H1 (cell line): ENCODE data around the gene ASB8. TPM values are rescaled to one million over a fixed set of nuclear protein-coding genes. Genes with fewer than 3 reads are reported as not detected.
A peak's percentile ranks its signal among the peaks of the same experiment; 100 is the strongest.

ENCODE experiments used
- CTCF ChIA-PET: fragments of 300-600 bp; sonication (Branson Sonifier 250); formaldehyde crosslinking; loops from one replicate; lab custom pipeline; 2021; ENCODE audit not compliant: partially characterized antibody; lab: Charles Lee
- POLR2A ChIA-PET: fragments of 300-600 bp; sonication (Branson Sonifier 250); formaldehyde crosslinking; loops from one replicate; lab custom pipeline; 2021; ENCODE audit warnings: inconsistent platforms; ENCODE audit not compliant: partially characterized antibody; lab: Charles Lee
- DNase-seq, 2 experiments: peaks; one replicate each; pipeline versions ENCODE4 v3.0.0 to v3.0.0-alpha.2; 2010 to 2022; ENCODE audit warnings: low spot score in 2 of 2, low read depth in 1 of 2, mixed read lengths in 1 of 2
- FAIRE-seq: peaks from 2 replicates; lab custom pipeline; 2011; peaks lifted over from hg19 to GRCh38; lab: Jason Lieb, UNC
- H2AFZ ChIP-seq: 2 replicates; pipeline ENCODE4 v1.8.1; 2012; ENCODE audit warnings: low read length, inconsistent platforms
- H2AK5ac ChIP-seq: 2 replicates; pipeline ENCODE4 v1.6.1; 2013; ENCODE audit warnings: low read depth, low read length
- H2BK120ac ChIP-seq: replicated peaks from 2 replicates; pipeline ENCODE3; 2013; ENCODE audit warnings: low read depth, low read length, inconsistent platforms
- H2BK12ac ChIP-seq: 2 replicates; pipeline ENCODE4 v1.6.1; 2013; ENCODE audit warnings: low read depth, low read length
- H2BK15ac ChIP-seq: 2 replicates; pipeline ENCODE4 v1.6.1; 2013; ENCODE audit warnings: low read length
- H2BK20ac ChIP-seq: 2 replicates; pipeline ENCODE4 v1.6.1; 2013; ENCODE audit warnings: low read length
- H2BK5ac ChIP-seq: 2 replicates; pipeline ENCODE4 v1.6.1; 2013; ENCODE audit warnings: low read depth, low read length
- H3K14ac ChIP-seq: 2 replicates; pipeline ENCODE4 v1.6.1; 2013; ENCODE audit warnings: inconsistent platforms; ENCODE audit not compliant: insufficient read length
- H3K18ac ChIP-seq: 2 replicates; pipeline ENCODE4 v1.6.1; 2013; ENCODE audit warnings: low read length; ENCODE audit errors: extremely low read depth
- H3K23ac ChIP-seq: 2 replicates; pipeline ENCODE4 v1.6.1; 2013; ENCODE audit warnings: inconsistent platforms; ENCODE audit not compliant: insufficient read length
- H3K23me2 ChIP-seq: 2 replicates; pipeline ENCODE4 v1.6.1; 2013; ENCODE audit warnings: low read depth, low read length
- H3K27ac ChIP-seq: 2 replicates; pipeline ENCODE4 v1.6.1; 2011; ENCODE audit warnings: low read depth, low read length, inconsistent platforms
- H3K27me3 ChIP-seq, 4 experiments: replicated peaks in 1 of 4; 1 replicate in 1 of 4; 2 replicates in 3 of 4; pipeline versions ENCODE4 v1.6.1 to v1.8.1; 2011 to 2013; ENCODE audit warnings: low read length in 3 of 4, mild to moderate bottlenecking in 3 of 4, inconsistent platforms in 2 of 4, mixed read lengths in 2 of 4, moderate library complexity in 1 of 4; ENCODE audit not compliant: control insufficient read depth in 3 of 4, insufficient read depth in 3 of 4; ENCODE audit errors: extremely low read depth in 1 of 4
- H3K36me3 ChIP-seq, 4 experiments: 2 replicates each; pipeline versions ENCODE4 v1.6.1 to v1.8.1; 2011 to 2013; ENCODE audit warnings: mild to moderate bottlenecking in 4 of 4, low read length in 3 of 4, moderate library complexity in 2 of 4, control low read depth in 1 of 4, inconsistent platforms in 1 of 4; ENCODE audit not compliant: insufficient read depth in 4 of 4, control insufficient read depth in 2 of 4
- H3K4ac ChIP-seq: replicated peaks from 2 replicates; pipeline ENCODE3; 2013; ENCODE audit warnings: low read length, low read depth, mixed read lengths, inconsistent platforms; ENCODE audit not compliant: insufficient read length
- H3K4me1 ChIP-seq, 4 experiments: replicated peaks in 1 of 4; 1 replicate in 1 of 4; 2 replicates in 3 of 4; pipeline versions ENCODE4 v1.6.1 to v1.8.1; 2011 to 2013; ENCODE audit warnings: low read length in 3 of 4, inconsistent platforms in 2 of 4, mixed read lengths in 1 of 4; ENCODE audit not compliant: insufficient read depth in 4 of 4, control insufficient read depth in 3 of 4
- H3K4me2 ChIP-seq, 2 experiments: 2 replicates each; pipeline versions ENCODE4 v1.6.1 to v1.8.1; 2011 to 2013; ENCODE audit warnings: low read depth in 2 of 2, low read length in 2 of 2, control low read depth in 1 of 2, inconsistent platforms in 1 of 2, mild to moderate bottlenecking in 1 of 2; ENCODE audit not compliant: insufficient read depth in 1 of 2
- H3K4me3 ChIP-seq, 4 experiments: fragments of 200-600, 300-600 bp in 1 of 4; sonication (generic), shearing (Covaris generic), sonication (Bioruptor Twin) in 1 of 4; 2 replicates each; pipeline versions ENCODE4 v1.5.1 to v1.8.1; 2011 to 2016; ENCODE audit warnings: low read length in 4 of 4, low read depth in 3 of 4, control low read depth in 2 of 4, inconsistent platforms in 2 of 4, mild to moderate bottlenecking in 2 of 4, mixed read lengths in 1 of 4, moderate library complexity in 1 of 4; ENCODE audit not compliant: insufficient read depth in 2 of 4; ENCODE audit errors: extremely low read depth in 1 of 4
- H3K56ac ChIP-seq: replicated peaks from 2 replicates; pipeline ENCODE3; 2013; ENCODE audit warnings: low read depth, mild to moderate bottlenecking, mixed read lengths, low read length, inconsistent platforms; ENCODE audit not compliant: insufficient read length
- H3K79me1 ChIP-seq: 2 replicates; pipeline ENCODE4 v1.6.1; 2013; ENCODE audit warnings: low read depth, low read length, control low read depth
- H3K79me2 ChIP-seq, 2 experiments: 2 replicates each; pipeline versions ENCODE4 v1.6.1 to v1.8.1; 2012 to 2013; ENCODE audit warnings: low read length in 2 of 2, mild to moderate bottlenecking in 2 of 2, inconsistent platforms in 1 of 2; ENCODE audit not compliant: insufficient read depth in 2 of 2, control insufficient read depth in 1 of 2
- H3K9ac ChIP-seq, 4 experiments: replicated peaks in 1 of 4; 1 replicate in 1 of 4; 2 replicates in 3 of 4; pipeline versions ENCODE4 v1.6.1 to v1.8.1; 2011 to 2013; ENCODE audit warnings: low read depth in 3 of 4, low read length in 3 of 4, control low read depth in 2 of 4, mild to moderate bottlenecking in 2 of 4, moderate library complexity in 2 of 4, inconsistent platforms in 1 of 4; ENCODE audit errors: extremely low read depth in 1 of 4
- H3K9me3 ChIP-seq, 2 experiments: 2 replicates each; pipeline versions ENCODE4 v1.6.1 to v1.8.1; 2012 to 2013; ENCODE audit warnings: mild to moderate bottlenecking in 2 of 2, moderate library complexity in 2 of 2, control low read depth in 1 of 2, inconsistent platforms in 1 of 2, low read depth in 1 of 2, low read length in 1 of 2, mixed read lengths in 1 of 2; ENCODE audit not compliant: insufficient read depth in 2 of 2
- H4K20me1 ChIP-seq, 2 experiments: replicated peaks in 1 of 2; 2 replicates each; pipeline versions ENCODE3 to v1.8.1; 2011 to 2013; ENCODE audit warnings: inconsistent platforms in 2 of 2, low read length in 2 of 2, mild to moderate bottlenecking in 1 of 2; ENCODE audit not compliant: insufficient read depth in 2 of 2, control insufficient read depth in 1 of 2
- H4K5ac ChIP-seq: 2 replicates; pipeline ENCODE4 v1.6.1; 2013; ENCODE audit warnings: low read length, low read depth, mixed read lengths, inconsistent platforms; ENCODE audit not compliant: insufficient read length
- H4K8ac ChIP-seq: 2 replicates; pipeline ENCODE4 v1.8.0; 2013; ENCODE audit warnings: mild to moderate bottlenecking, moderate library complexity, low read length, inconsistent platforms; ENCODE audit not compliant: insufficient read depth; ENCODE audit errors: extremely low read depth
- H4K91ac ChIP-seq: replicated peaks from 2 replicates; pipeline ENCODE3; 2013; ENCODE audit warnings: low read length, mixed read lengths, inconsistent platforms; ENCODE audit not compliant: insufficient read length
- TAF7 ChIP-seq: optimal IDR thresholded peaks from 2 replicates; pipeline ENCODE3; 2011; ENCODE audit warnings: low read depth, mild to moderate bottlenecking, inconsistent platforms, low read length, moderate library complexity, borderline replicate concordance
- WGBS, 2 experiments: shearing (Covaris generic) in 1 of 2; methylation state at CpG; one replicate each; pipeline versions ENCODE4 v1.1.6 to v1.1.7; 2013 to 2015; ENCODE audit warnings: low lambda C conversion rate in 2 of 2, mixed read lengths in 2 of 2, inconsistent platforms in 1 of 2, low coverage in 1 of 2, missing lambda C conversion rate in 1 of 2; ENCODE audit not compliant: insufficient replicate concordance in 2 of 2, insufficient coverage in 1 of 2, insufficient read length in 1 of 2; ENCODE audit errors: extremely low coverage in 1 of 2, missing lambda C conversion rate in 1 of 2; 5-methylcytosine and 5-hydroxymethylcytosine counted together
- polyA plus RNA-seq, 7 experiments: library from polyadenylated mRNA; depleted of rRNA in 3 of 7; stranded (reverse) in 5 of 7; unstranded in 2 of 7; fragments of >200 nt in 5 of 7; fragments of 200-250 nt in 2 of 7; gene quantifications; 1 replicate in 5 of 7; 2 replicates in 1 of 7; 4 replicates in 1 of 7; pipeline versions ENCODE4 v1.2.1 to v1.2.3, GENCODE V29; 2011 to 2013; ENCODE audit warnings: missing spikeins in 2 of 7, mixed read lengths in 2 of 7
- total RNA-seq: library from RNA; stranded (reverse); fragmentation: NEBNext Ultra II Directional; extraction: Animal tissue kit (Norgen Biotek cat#: 25700); gene quantifications from 2 replicates; pipeline ENCODE4 v1.2.1, GENCODE V29; 2021

Gene ASB8
- total and polyA plus RNA-seq, 2 of the 8 experiments (the other 6 are each of a cell fraction or from before 2014, with no cell fraction given) = 3.8 to 8.3 TPM

GRCh38 chr12:48105321-48105866 lies 51.9 kb downstream of the ASB8 start:
- Histone ChIP-seq H3K4ac (peak overlapping the region; percentile 92), H3K23ac (peak overlapping the region; percentile 86), H2AFZ (peak overlapping the region; percentile 72), H3K27ac (peak overlapping the region; percentile 99), H2BK5ac (peak overlapping the region; percentile 88), H3K56ac (peak overlapping the region; percentile 81), H4K5ac (peak overlapping the region; percentile 86), H3K4me2 (peak overlapping the region; percentile 84 to 90), H3K9me3 (no peaks in the 10 kb centered on the region), H3K4me3 (peak overlapping the region; percentile 93 to 99 (median 96)), H3K4me1 (peaks cover 0 to 6% (median 3%) of the 10 kb centered on the region in 4 experiments; a peak in 4 of 7 replicates), H3K79me2 (peaks cover 6 to 47% of the 10 kb centered on the region in 2 experiments; a peak in 3 of 4 replicates), H3K27me3 (peaks cover 0 to 5% (median 0%) of the 10 kb centered on the region in 4 experiments; a peak in 2 of 7 replicates), H4K20me1 (no peaks in the 10 kb centered on the region), H2BK12ac (peak overlapping the region; percentile 29), H4K91ac (peak overlapping the region; percentile 82), H3K14ac (peak overlapping the region; percentile 63), H2BK20ac (no peak overlapping the region), H2BK120ac (peak overlapping the region; percentile 4), H4K8ac (peak overlapping the region; percentile 98), H3K23me2 (peaks cover 3% of the 10 kb centered on the region; the same call in 1 of the 2 replicates), H3K79me1 (peaks cover 3% of the 10 kb centered on the region; the same call in 1 of the 2 replicates), H2BK15ac (0 out of 2 replicates have a peak overlapping the region, but pooled peaks have one; percentile 22), H3K36me3 (no peaks in the 10 kb centered on the region), H3K9ac (peak overlapping the region; percentile 74 to 98 (median 96)), H2AK5ac (no peak overlapping the region), H3K18ac (peak overlapping the region; percentile 88)
- DNase-seq (no peak), FAIRE-seq (no peak)
- CTCF ChIA-PET = interaction anchor here (1.0 to 2.1 kb wide), 5 partner anchors 14 to 268 kb away, joined by 3 to 7 read pairs (median 3); no protein-coding TSS in a partner anchor
- no peak for TF ChIP-seq TAF7
- POLR2A ChIA-PET = interaction anchor here (0.6 to 7.5 kb wide), 22 partner anchors 12 to 373 kb away, joined by 3 to 56 read pairs (median 4); partner anchors contain the start of genes ASB8 and PFKM
- WGBS, 2 experiments = 1% methylated on average over 23 of the region's 30 CpGs; no CpG with 5 or more reads in 1 of the 2 experiments
